Measurements from ENCODE around the gene TMEM63A. TPM values are rescaled to one million over a fixed set of nuclear protein-coding genes. Genes with fewer than 3 reads are reported as not detected.
A peak's percentile ranks its signal among the peaks of the same experiment; 100 is the strongest.
"Not testable (repeated sequence)": the region's sequence is repeated elsewhere in the genome, so short reads cannot be mapped to it uniquely, and the experiment has no call there.

Gene TMEM63A
- total RNA-seq, 2 donors from 2014 or later = 141 to 192 TPM

DNA sequence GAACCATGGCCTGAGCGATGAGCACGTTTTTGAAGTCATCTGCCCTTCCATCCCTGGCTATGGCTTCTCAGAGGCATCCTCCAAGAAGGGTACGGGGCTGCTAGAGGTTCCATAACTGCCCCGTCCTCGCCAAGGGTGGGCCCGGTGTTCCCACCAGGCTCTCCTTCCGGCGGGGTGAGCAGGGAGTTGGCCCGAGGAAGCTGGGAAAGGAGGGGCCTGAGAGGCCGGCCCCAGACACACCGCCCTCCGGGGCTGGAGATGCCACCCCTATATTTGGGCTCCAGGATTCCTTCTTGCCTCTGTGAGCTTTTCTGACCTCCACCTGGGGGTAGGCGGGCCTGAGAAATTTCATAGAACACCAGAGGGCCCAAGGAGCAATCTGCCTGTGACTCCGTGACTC is 43.4 kb downstream of the TMEM63A start:
- Histone ChIP-seq H3K9me3 (no peaks in the 10 kb centered on the region), H3K4me1 (replicated peaks) (peaks cover 7% of the 10 kb centered on the region), H3K36me3 (no peaks in the 10 kb centered on the region), H3K27me3 (replicated peaks; ENCODE audit: insufficient read depth) (no peaks in the 10 kb centered on the region), H3K27ac (no peak overlapping the region), H3K4me3 (no peak overlapping the region)
- TF ChIP-seq POLR2AphosphoS5 (IDR thresholded peaks at IDR 0.05) (no peak), POLR2A (IDR thresholded peaks at IDR 0.05) (no peak), CTCF (IDR thresholded peaks at IDR 0.05) (no peak)
- DNase-seq (ENCODE audit: low spot score) = no peak
- WGBS = 87% methylated on average over 14 of the region's 14 CpGs
- intact Hi-C loops (cut with DNase I) = no loop called here

- WGBS = 81% methylated on average over 4 of the region's 4 CpGs
- H3K9me3 ChIP-seq; intact Hi-C loops (cut with DNase I); H3K36me3 ChIP-seq; DNase-seq (ENCODE audit: low spot score); H3K4me3 ChIP-seq; H3K27me3 ChIP-seq (replicated peaks; ENCODE audit: insufficient read depth); H3K4me1 ChIP-seq (replicated peaks): not testable (repeated sequence)
- H3K27ac ChIP-seq = peak overlapping the region in 1 of 2 donors; percentile 45
Observed at GRCh38 chr1:225836296-225836695, 45.9 kb downstream of the TMEM63A start.

DNA sequence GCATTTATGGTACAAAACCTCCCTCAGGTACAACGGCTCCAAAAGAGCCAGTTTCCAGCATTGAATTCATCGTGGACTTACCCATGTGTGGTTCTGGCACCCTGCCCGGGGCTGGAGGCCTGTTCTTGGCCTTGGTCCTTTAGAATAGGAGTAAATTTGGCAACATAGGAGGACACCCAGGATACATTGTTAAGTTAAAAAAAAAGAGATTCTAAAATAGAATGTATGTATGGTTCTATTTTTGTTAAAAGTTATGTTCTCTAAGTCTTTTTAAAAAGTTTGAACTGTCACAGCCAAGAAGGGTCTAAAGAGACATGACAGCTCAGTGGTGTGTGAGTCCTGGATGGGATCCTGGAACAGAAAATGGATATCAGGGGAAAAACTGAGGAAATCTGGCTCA is 46.3 kb downstream of the TMEM63A start:
- no peak for TF ChIP-seq CTCF (IDR thresholded peaks at IDR 0.05)
- no peak for TF ChIP-seq POLR2A (IDR thresholded peaks at IDR 0.05)
- TF ChIP-seq POLR2AphosphoS5 (IDR thresholded peaks at IDR 0.05) = no peak
- H3K27ac ChIP-seq = peak overlapping the region in 1 of 2 donors; percentile 45
- 7% methylated on average over 3 of the region's 3 CpGs for WGBS

DNA sequence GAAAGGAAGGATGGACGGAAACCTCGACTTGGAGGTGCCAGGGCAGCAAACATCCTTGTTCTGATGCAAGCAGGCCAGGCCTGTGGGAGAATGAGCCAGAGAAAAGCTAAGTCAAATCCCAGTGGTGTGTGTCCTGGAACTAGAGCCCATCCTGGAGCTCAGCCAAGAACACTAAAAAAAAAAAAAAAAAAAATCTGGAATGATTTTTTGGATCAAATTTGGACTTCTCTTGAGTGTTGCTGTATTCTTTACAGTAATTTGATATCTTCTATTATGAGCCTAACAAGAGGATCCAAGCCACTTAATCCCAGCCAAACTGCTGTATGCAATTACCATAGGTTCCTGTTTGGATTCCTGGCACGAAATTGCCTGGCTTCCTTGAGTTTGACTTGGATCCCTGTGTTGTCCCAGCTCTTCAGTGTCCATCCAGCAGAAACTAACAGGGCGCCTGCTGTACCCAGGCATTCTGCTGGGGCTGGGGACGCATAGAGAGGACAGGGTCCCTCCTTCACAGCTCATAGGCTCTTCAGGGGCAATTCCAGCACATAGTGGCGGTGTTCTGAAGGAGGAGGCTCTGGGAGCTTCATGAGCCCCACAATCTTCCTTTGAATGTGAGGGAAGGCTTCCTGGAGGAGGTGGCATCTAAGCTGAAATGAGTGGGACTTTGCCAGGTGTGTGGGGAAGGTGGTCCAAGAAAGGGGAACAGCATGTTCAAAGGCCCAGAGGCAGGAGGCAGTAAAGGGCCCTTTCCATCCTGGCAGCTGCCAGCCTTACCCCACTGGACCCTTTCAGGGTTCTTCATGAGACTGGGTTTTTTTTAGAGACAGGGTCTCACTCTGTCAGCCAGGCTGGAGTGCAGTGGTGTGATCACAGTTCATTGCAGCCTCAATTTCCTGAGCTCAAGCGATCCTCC is 47.5 kb downstream of the TMEM63A start:
- no peaks in the 10 kb centered on the region for H3K27me3 ChIP-seq (replicated peaks; ENCODE audit: insufficient read depth)
- no peaks in the 10 kb centered on the region for H3K36me3 ChIP-seq
- DNase-seq (ENCODE audit: low spot score) = peak; percentile 83
- 32% methylated on average over 7 of the region's 7 CpGs for WGBS
- intact Hi-C loops (cut with DNase I) = no loop called here
- TF ChIP-seq POLR2A (IDR thresholded peaks at IDR 0.05) (no peak), POLR2AphosphoS5 (IDR thresholded peaks at IDR 0.05) (peak; percentile 74)
- H3K27ac ChIP-seq = peak overlapping the region; percentile 62 to 71
- H3K9me3 ChIP-seq = no peaks in the 10 kb centered on the region
- H3K4me3 ChIP-seq = no peak overlapping the region
- peaks cover 7% of the 10 kb centered on the region for H3K4me1 ChIP-seq (replicated peaks)

More for the DNA sequence above, 46.3 kb downstream of the TMEM63A start:
- no peak for DNase-seq (ENCODE audit: low spot score)
- Histone ChIP-seq H3K9me3 (no peaks in the 10 kb centered on the region), H3K4me1 (replicated peaks) (peaks cover 7% of the 10 kb centered on the region), H3K4me3 (no peak overlapping the region), H3K36me3 (no peaks in the 10 kb centered on the region), H3K27me3 (replicated peaks; ENCODE audit: insufficient read depth) (no peaks in the 10 kb centered on the region)
- intact Hi-C loops (cut with DNase I) = no loop called here

GRCh38 chr1:225830841-225831240 is 51.3 kb downstream of the TMEM63A start:
- TF ChIP-seq POLR2AphosphoS5 (IDR thresholded peaks at IDR 0.05) = no peak
- no peak for TF ChIP-seq POLR2A (IDR thresholded peaks at IDR 0.05)
- TF ChIP-seq CTCF (IDR thresholded peaks at IDR 0.05) = no peak
- Histone ChIP-seq H3K36me3 (no peaks in the 10 kb centered on the region), H3K27me3 (replicated peaks; ENCODE audit: insufficient read depth) (no peaks in the 10 kb centered on the region), H3K9me3 (no peaks in the 10 kb centered on the region), H3K27ac (no peak overlapping the region), H3K4me1 (replicated peaks) (peaks cover 7% of the 10 kb centered on the region), H3K4me3 (no peak overlapping the region)
- intact Hi-C loops (cut with DNase I) = no loop called here
- WGBS = 79% methylated on average over 6 of the region's 6 CpGs
- no peak for DNase-seq (ENCODE audit: low spot score)
